ENCODE results near the gene UBA6.

Gene UBA6

GRCh38 chr4:67684839-67685531 lies 16.0 kb downstream of the UBA6 start:
- no peak for TF ChIP-seq CTCF (conservative IDR thresholded peaks at IDR 0.05)
- no peak overlapping the region for H3K27ac ChIP-seq

GRCh38 chr4:67682266-67682665 lies 18.7 kb downstream of the UBA6 start:
- no peak for TF ChIP-seq CTCF (conservative IDR thresholded peaks at IDR 0.05)
- no peak overlapping the region for H3K27ac ChIP-seq

DNA sequence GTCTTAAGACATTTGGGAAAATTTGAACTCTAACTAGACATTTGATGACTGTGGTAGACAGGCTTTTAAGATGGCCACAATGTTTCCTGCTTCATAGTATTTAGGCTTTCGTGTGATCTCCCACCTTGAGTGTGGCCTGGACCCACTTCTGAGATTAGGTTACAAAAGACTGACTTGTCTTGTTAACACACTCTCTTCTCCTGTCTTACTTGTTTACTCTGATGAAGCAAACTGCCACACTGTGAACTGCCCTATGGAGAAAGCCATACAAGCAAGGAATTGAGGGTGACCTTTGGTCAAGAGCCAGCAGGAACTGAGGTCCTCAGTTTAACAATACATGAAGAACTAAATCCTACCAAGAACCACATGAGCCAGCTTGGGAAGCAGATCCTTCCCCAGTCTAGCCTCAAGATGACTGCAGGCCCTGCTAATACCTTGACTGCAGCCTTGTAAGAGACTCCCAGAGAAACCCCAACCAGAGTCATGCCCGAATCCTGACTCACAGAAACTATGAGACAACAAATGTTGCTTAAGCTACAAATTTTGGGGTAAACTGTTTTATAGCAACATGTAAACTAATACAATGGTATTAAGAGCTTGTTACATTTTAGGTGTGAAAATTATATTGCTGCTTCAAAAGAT lies 20.3 kb downstream of the UBA6 start:
- H3K27ac ChIP-seq = no peak overlapping the region
- no peak for TF ChIP-seq CTCF (conservative IDR thresholded peaks at IDR 0.05)

GRCh38 chr4:67678612-67679011 lies 22.3 kb downstream of the UBA6 start:
- TF ChIP-seq CTCF (conservative IDR thresholded peaks at IDR 0.05) = no peak
- no peak overlapping the region for H3K27ac ChIP-seq

- no peak overlapping the region for H3K27ac ChIP-seq
- TF ChIP-seq CTCF (conservative IDR thresholded peaks at IDR 0.05) = no peak
These were observed 26.9 kb downstream of the UBA6 start for GRCh38 chr4:67674098-67674497.

DNA sequence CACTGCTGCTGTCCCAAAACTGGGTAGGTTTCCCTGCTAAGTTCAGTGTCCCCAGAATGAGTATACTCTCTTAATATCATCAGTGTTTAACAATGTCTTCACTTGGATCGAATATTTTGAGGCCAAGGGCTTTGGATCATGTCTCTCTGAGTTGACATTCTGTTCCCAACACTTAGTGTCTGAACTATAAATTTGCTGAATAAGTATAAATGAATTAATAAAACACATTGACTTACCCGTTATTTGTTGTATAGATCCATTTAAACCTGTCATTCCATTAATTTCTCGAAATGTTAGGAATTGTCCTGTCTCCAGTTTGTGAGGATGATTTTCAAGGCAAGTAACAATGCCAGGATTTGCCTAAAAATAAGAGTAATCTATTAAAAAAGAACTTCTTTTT lies 32.6 kb downstream of the UBA6 start:
- H3K27ac ChIP-seq = no peak overlapping the region
- no peak for TF ChIP-seq CTCF (conservative IDR thresholded peaks at IDR 0.05)

- no peak for TF ChIP-seq CTCF (conservative IDR thresholded peaks at IDR 0.05)
- H3K27ac ChIP-seq = no peak overlapping the region
These were observed 40.5 kb downstream of the UBA6 start for GRCh38 chr4:67660418-67660817.

Measured in VCaP (cell line).